ENCODE results near the gene CASZ1.

Gene CASZ1

GRCh38 chr1:10795276-10796021, 997 bp downstream of the CASZ1 start:
- Histone ChIP-seq H2AFZ (ENCODE audit: low read depth, low read length) (no peak overlapping the region), H3K4me3 (ENCODE audit: low read length) (peak overlapping the region; percentile 48), H3K36me3 (ENCODE audit: insufficient read depth, low read length) (no peaks in the 10 kb centered on the region), H3K9me3 (ENCODE audit: low read length) (no peaks in the 10 kb centered on the region), H3K27me3 (ENCODE audit: insufficient read depth, low read length) (peaks cover 67% of the 10 kb centered on the region), H3K4me1 (ENCODE audit: insufficient read depth, low read length) (peaks cover 44% of the 10 kb centered on the region)

- Histone ChIP-seq H3K9me3 (ENCODE audit: low read length) (no peaks in the 10 kb centered on the region), H3K36me3 (ENCODE audit: insufficient read depth, low read length) (no peaks in the 10 kb centered on the region), H3K27me3 (ENCODE audit: insufficient read depth, low read length) (peaks cover 65% of the 10 kb centered on the region), H3K4me1 (ENCODE audit: insufficient read depth, low read length) (peaks cover 44% of the 10 kb centered on the region), H3K4me3 (ENCODE audit: low read length) (peak overlapping the region; percentile 48), H2AFZ (ENCODE audit: low read depth, low read length) (peak overlapping the region; percentile 77)
Measured at GRCh38 chr1:10794724-10795275, 1.6 kb downstream of the CASZ1 start.

GRCh38 chr1:10793129-10793651, 3.3 kb downstream of the CASZ1 start:
- H3K27me3 ChIP-seq (ENCODE audit: insufficient read depth, low read length): peaks cover 63% of the 10 kb centered on the region
- peak overlapping the region; percentile 77 for H2AFZ ChIP-seq (ENCODE audit: low read depth, low read length)

GRCh38 chr1:10791105-10791951, 5.1 kb downstream of the CASZ1 start:
- peaks cover 68% of the 10 kb centered on the region for H3K27me3 ChIP-seq (ENCODE audit: insufficient read depth, low read length)
- no peaks in the 10 kb centered on the region for H3K9me3 ChIP-seq (ENCODE audit: low read length)
- peaks cover 48% of the 10 kb centered on the region for H3K4me1 ChIP-seq (ENCODE audit: insufficient read depth, low read length)
- no peak overlapping the region for H3K4me3 ChIP-seq (ENCODE audit: low read length)
- no peak overlapping the region for H2AFZ ChIP-seq (ENCODE audit: low read depth, low read length)
- H3K36me3 ChIP-seq (ENCODE audit: insufficient read depth, low read length): no peaks in the 10 kb centered on the region

More at GRCh38 chr1:10793129-10793651, 3.3 kb downstream of the CASZ1 start:
- Histone ChIP-seq H3K36me3 (ENCODE audit: insufficient read depth, low read length) (no peaks in the 10 kb centered on the region), H3K9me3 (ENCODE audit: low read length) (no peaks in the 10 kb centered on the region), H3K4me1 (ENCODE audit: insufficient read depth, low read length) (peaks cover 48% of the 10 kb centered on the region), H3K4me3 (ENCODE audit: low read length) (peak overlapping the region; percentile 48)

GRCh38 chr1:10789803-10790702, 6.4 kb downstream of the CASZ1 start:
- peaks cover 66% of the 10 kb centered on the region for H3K27me3 ChIP-seq (ENCODE audit: insufficient read depth, low read length)
- no peaks in the 10 kb centered on the region for H3K36me3 ChIP-seq (ENCODE audit: insufficient read depth, low read length)
- no peak overlapping the region for H3K4me3 ChIP-seq (ENCODE audit: low read length)
- no peaks in the 10 kb centered on the region for H3K9me3 ChIP-seq (ENCODE audit: low read length)
- H2AFZ ChIP-seq (ENCODE audit: low read depth, low read length): no peak overlapping the region
- H3K4me1 ChIP-seq (ENCODE audit: insufficient read depth, low read length): peaks cover 43% of the 10 kb centered on the region

- H3K4me1 ChIP-seq (ENCODE audit: insufficient read depth, low read length): peaks cover 39% of the 10 kb centered on the region
- no peaks in the 10 kb centered on the region for H3K36me3 ChIP-seq (ENCODE audit: insufficient read depth, low read length)
- H3K9me3 ChIP-seq (ENCODE audit: low read length): no peaks in the 10 kb centered on the region
- peaks cover 62% of the 10 kb centered on the region for H3K27me3 ChIP-seq (ENCODE audit: insufficient read depth, low read length)
- no peak overlapping the region for H2AFZ ChIP-seq (ENCODE audit: low read depth, low read length)
- H3K4me3 ChIP-seq (ENCODE audit: low read length): no peak overlapping the region
Measured at GRCh38 chr1:10789047-10789791, 7.2 kb downstream of the CASZ1 start.

- Histone ChIP-seq H3K4me3 (ENCODE audit: low read length) (no peak overlapping the region), H3K4me1 (ENCODE audit: insufficient read depth, low read length) (peaks cover 32% of the 10 kb centered on the region), H3K36me3 (ENCODE audit: insufficient read depth, low read length) (no peaks in the 10 kb centered on the region), H3K27me3 (ENCODE audit: insufficient read depth, low read length) (peaks cover 56% of the 10 kb centered on the region), H3K9me3 (ENCODE audit: low read length) (no peaks in the 10 kb centered on the region), H2AFZ (ENCODE audit: low read depth, low read length) (no peak overlapping the region)
Measured at GRCh38 chr1:10788592-10789006, 7.8 kb downstream of the CASZ1 start.

GRCh38 chr1:10787286-10787685, 9.2 kb downstream of the CASZ1 start:
- Histone ChIP-seq H3K4me1 (ENCODE audit: insufficient read depth, low read length) (peaks cover 30% of the 10 kb centered on the region), H3K27me3 (ENCODE audit: insufficient read depth, low read length) (peaks cover 51% of the 10 kb centered on the region)

GRCh38 chr1:10785728-10786638, 10.5 kb downstream of the CASZ1 start:
- no peak overlapping the region for H3K4me3 ChIP-seq (ENCODE audit: low read length)
- no peak overlapping the region for H2AFZ ChIP-seq (ENCODE audit: low read depth, low read length)
- H3K9me3 ChIP-seq (ENCODE audit: low read length): no peaks in the 10 kb centered on the region
- peaks cover 23% of the 10 kb centered on the region for H3K4me1 ChIP-seq (ENCODE audit: insufficient read depth, low read length)
- H3K27me3 ChIP-seq (ENCODE audit: insufficient read depth, low read length): peaks cover 40% of the 10 kb centered on the region
- no peaks in the 10 kb centered on the region for H3K36me3 ChIP-seq (ENCODE audit: insufficient read depth, low read length)

More at GRCh38 chr1:10787286-10787685, 9.2 kb downstream of the CASZ1 start:
- no peak overlapping the region for H2AFZ ChIP-seq (ENCODE audit: low read depth, low read length)
- no peak overlapping the region for H3K4me3 ChIP-seq (ENCODE audit: low read length)
- H3K9me3 ChIP-seq (ENCODE audit: low read length): no peaks in the 10 kb centered on the region
- no peaks in the 10 kb centered on the region for H3K36me3 ChIP-seq (ENCODE audit: insufficient read depth, low read length)

GRCh38 chr1:10784998-10785727, 11.3 kb downstream of the CASZ1 start:
- H3K9me3 ChIP-seq (ENCODE audit: low read length): no peaks in the 10 kb centered on the region
- peaks cover 34% of the 10 kb centered on the region for H3K27me3 ChIP-seq (ENCODE audit: insufficient read depth, low read length)
- no peak overlapping the region for H2AFZ ChIP-seq (ENCODE audit: low read depth, low read length)
- no peak overlapping the region for H3K4me3 ChIP-seq (ENCODE audit: low read length)
- H3K36me3 ChIP-seq (ENCODE audit: insufficient read depth, low read length): no peaks in the 10 kb centered on the region
- H3K4me1 ChIP-seq (ENCODE audit: insufficient read depth, low read length): peaks cover 18% of the 10 kb centered on the region
